ENCODE measurements around the gene DHRS12.

Gene DHRS12

DNA sequence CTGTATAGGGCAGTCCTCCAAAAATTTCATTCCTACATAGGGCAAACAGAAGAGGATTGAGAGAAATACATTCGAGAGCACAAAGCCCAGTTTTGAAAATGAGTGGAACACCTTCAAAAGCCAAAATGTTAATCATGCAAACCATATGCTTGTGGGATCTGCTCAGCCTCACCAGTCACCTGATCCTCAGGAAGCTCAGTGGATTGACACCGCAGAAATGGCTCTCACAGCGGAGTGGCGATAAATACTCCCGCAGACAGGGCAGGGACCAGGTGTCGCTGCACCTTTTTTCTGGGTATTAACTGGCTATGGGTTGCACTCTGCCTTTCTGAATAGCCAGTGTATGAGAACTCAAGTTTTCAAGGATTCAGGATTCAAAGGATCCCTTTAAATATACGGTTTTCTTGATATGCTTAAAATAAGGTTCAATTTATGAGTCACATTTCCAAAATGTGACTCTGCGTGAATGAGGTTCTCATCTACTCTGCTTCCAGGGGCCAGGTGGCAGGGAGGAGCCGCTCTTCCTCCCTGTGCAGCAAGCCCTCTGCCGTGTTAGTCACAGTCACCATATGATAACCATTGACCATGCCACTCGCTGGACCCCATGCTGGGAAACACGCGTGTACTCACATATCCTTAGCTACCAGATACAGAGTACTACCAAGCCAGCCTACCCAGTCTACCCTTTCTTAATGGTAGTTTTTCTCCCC is 18.3 kb upstream of the DHRS12 start:
- no peak overlapping the region for H3K4me3 ChIP-seq (ENCODE audit: low read length)
- DNase-seq (ENCODE audit: low read depth): no peak
- TF ChIP-seq, protein P1, sequence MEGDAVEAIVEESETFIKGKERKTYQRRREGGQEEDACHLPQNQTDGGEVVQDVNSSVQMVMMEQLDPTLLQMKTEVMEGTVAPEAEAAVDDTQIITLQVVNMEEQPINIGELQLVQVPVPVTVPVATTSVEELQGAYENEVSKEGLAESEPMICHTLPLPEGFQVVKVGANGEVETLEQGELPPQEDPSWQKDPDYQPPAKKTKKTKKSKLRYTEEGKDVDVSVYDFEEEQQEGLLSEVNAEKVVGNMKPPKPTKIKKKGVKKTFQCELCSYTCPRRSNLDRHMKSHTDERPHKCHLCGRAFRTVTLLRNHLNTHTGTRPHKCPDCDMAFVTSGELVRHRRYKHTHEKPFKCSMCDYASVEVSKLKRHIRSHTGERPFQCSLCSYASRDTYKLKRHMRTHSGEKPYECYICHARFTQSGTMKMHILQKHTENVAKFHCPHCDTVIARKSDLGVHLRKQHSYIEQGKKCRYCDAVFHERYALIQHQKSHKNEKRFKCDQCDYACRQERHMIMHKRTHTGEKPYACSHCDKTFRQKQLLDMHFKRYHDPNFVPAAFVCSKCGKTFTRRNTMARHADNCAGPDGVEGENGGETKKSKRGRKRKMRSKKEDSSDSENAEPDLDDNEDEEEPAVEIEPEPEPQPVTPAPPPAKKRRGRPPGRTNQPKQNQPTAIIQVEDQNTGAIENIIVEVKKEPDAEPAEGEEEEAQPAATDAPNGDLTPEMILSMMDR (conservative IDR thresholded peaks at IDR 0.05; ENCODE audit: low read depth, low read length): no peak

DNA sequence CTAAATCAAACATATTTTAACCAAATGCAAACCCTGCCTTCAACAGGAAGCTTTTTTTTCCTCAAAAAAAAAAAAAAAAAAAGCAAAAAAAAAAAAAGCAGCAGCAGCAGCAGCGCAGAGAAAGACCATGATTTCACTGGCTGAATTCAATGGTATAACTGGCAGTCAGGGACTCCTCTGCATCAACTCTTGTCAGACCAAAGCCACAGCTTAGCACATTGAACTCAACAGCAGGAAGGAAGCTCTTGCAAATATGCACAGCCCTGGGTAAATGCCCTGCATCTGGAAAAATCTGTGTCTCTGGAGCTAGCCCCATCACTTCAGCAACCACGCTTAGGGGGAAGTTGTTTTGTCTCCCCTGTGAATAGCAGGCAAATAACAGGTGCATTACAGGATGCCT is 17.6 kb upstream of the DHRS12 start:
- no peak for DNase-seq (ENCODE audit: low read depth)
- TF ChIP-seq, protein P1 (conservative IDR thresholded peaks at IDR 0.05; ENCODE audit: low read depth, low read length): no peak
- H3K4me3 ChIP-seq (ENCODE audit: low read length): no peak overlapping the region

DNA sequence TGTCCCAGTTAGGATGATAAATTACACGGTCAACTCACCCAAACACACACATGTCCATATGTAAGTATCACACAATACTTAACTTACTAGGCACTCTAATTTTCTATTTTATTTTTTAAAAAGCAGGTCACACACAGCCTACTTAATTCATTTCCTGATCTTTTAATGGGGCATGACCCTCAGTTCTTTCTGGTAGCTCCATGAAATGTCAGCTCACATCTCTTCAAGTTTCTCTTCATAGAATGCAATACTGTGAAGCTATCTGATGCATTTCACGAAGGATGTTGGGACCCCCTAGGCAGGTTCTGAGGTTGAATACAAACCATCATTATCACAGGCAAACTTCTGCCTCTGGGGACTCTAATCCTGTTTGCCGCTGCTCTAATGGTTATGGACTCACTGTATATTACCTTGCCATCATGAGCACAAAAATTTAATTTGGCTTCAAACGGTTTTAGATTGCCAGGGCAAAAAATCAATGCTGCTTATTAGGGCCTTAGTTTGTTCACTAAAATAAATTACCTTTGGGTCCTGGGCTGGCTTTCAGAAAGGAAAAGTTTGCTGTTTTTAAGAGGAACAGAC is 16.1 kb upstream of the DHRS12 start:
- H3K4me3 ChIP-seq (ENCODE audit: low read length): no peak overlapping the region
- TF ChIP-seq, protein P1 (conservative IDR thresholded peaks at IDR 0.05; ENCODE audit: low read depth, low read length): no peak
- DNase-seq (ENCODE audit: low read depth): no peak

DNA sequence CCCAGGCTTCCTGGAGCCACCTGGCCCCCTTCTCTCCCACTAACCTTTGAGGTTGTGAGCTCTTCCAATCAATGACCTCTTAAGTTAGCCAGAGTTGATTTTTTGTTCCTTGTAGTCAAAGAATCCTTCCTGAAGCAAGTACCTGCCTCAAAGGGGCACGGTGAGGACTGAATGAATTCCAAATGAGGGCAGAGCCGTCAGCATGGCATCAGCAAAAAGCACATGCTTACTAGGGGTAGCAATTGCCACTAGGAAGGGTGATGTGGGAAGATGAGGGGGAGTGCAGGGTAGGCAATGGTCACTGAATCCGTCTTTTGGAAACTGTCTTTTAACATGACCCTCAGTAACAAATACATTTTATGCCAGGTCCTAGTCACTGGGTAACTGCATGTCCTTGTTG is 15.6 kb upstream of the DHRS12 start:
- TF ChIP-seq, protein P1 (conservative IDR thresholded peaks at IDR 0.05; ENCODE audit: low read depth, low read length): no peak
- H3K4me3 ChIP-seq (ENCODE audit: low read length): no peak overlapping the region
- DNase-seq (ENCODE audit: low read depth): no peak

DNA sequence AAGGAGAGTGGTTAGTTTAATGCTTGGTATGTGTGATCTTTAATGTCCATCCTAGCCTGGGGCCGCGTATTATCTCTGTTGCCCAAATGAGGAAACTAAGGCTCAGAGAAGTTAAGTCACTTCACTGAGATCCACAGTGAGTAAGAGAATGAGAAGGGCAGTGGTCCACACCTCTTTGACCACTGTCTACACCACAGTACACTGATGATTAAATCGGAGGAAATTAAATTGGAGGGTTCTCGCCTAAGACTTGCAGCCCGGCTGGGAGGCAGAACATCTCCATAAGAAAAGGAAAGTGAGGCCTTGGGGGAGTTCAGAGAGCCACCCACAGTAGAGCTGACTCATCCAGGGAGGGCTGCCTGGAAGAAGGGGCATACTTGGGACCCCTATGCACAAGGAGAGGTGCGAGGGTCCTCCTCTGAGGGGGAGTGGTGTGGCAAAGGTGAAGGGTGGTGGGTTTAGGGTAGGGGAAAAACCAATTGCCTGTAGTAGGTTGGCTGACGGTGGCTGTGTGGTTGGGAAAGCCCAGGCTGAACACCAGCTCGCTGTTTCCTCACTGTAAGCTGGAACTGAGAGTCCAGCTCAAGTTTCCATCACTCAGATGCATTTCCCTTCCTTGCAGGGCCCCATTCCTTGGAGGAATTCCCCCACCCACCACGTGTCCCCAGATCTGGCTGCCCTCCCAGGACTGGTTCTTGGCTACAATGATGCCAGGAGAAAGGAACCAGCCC is 15.0 kb upstream of the DHRS12 start:
- H3K4me3 ChIP-seq (ENCODE audit: low read length): no peak overlapping the region
- DNase-seq (ENCODE audit: low read depth): no peak
- TF ChIP-seq, protein P1 (conservative IDR thresholded peaks at IDR 0.05; ENCODE audit: low read depth, low read length): no peak

DNA sequence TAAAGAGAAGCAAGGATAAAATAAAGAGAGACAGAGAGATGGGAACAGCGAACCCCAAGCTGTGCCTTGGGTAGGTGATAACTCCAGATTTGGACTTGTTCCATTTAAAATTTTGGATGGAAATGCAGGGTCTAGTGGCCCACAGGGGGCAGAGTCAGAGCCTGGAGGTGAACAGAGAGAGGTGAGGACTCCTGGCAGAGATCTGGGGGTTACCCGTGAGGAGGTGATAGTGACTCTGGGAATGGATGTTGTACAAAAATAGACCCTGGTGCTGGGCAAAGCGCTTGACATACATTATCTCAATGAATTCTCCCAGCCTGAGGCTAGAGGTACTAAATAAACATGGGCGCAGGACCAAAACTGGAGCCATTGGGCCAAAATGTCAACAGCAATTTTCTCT is 14.3 kb upstream of the DHRS12 start:
- DNase-seq (ENCODE audit: low read depth): no peak
- TF ChIP-seq, protein P1 (conservative IDR thresholded peaks at IDR 0.05; ENCODE audit: low read depth, low read length): no peak
- no peak overlapping the region for H3K4me3 ChIP-seq (ENCODE audit: low read length)

Data from retinal pigment epithelial cell (primary cell).